Esophagus squamous epithelium (tissue), 4 donors: ENCODE measurements around the gene SLC25A42.

Experiments
- CTCF ChIP-seq, 6 experiments: fragments of 450-650 bp in 4 of 6; fragments of 200-600 bp in 2 of 6; sonication (generic) in 2 of 6; IDR thresholded peaks; one replicate each; pipeline ENCODE4 v1.5.1; 2016 to 2019; ENCODE audit warnings: antibody characterized with exemption in 6 of 6, mild to moderate bottlenecking in 4 of 6, moderate library complexity in 4 of 6
- POLR2A ChIP-seq, 4 donors: fragments of 450-650 bp; IDR thresholded peaks; one replicate each; pipeline ENCODE4 v1.6.1; 2017; ENCODE audit warnings: antibody characterized with exemption in 4 of 4, mild to moderate bottlenecking in 4 of 4, moderate library complexity in 3 of 4

- TF ChIP-seq CTCF (IDR thresholded peaks at IDR 0.05) (no peak), POLR2A (IDR thresholded peaks at IDR 0.05) (no peak)
Measured at GRCh38 chr19:19119325-19120237, 55.8 kb downstream of the SLC25A42 start.
